Right cardiac atrium (tissue), 5 donors: ENCODE measurements around the gene PDK3. TPM values are rescaled to one million over a fixed set of nuclear protein-coding genes. Genes with fewer than 3 reads are reported as not detected.

Experiments used
- ATAC-seq, 2 donors: fragments of 200-7000 bp; cut with Tn5 transposase; one replicate each; pipeline versions ENCODE4 v1.8.0 to v1.9.1; 2020; ENCODE audit warnings: moderate library complexity in 2 of 2, mild to moderate bottlenecking in 1 of 2
- DNase-seq, 3 donors: peaks; one replicate each; pipeline ENCODE4 v3.0.0-alpha.2; 2020
- H3K27ac ChIP-seq: one replicate; pipeline ENCODE4 v1.5.1; 2013; ENCODE audit warnings: mild to moderate bottlenecking, low read length, control low read depth, moderate library complexity
- H3K27me3 ChIP-seq: one replicate; pipeline ENCODE4 v1.6.1; 2013; ENCODE audit not compliant: control insufficient read depth, insufficient read depth
- H3K4me1 ChIP-seq: one replicate; pipeline ENCODE4 v1.6.1; 2013; ENCODE audit warnings: low read length; ENCODE audit not compliant: control insufficient read depth, insufficient read depth
- H3K4me3 ChIP-seq: one replicate; pipeline ENCODE4 v1.5.1; 2013; ENCODE audit warnings: low read length, control low read depth
- H3K9me3 ChIP-seq: one replicate; pipeline ENCODE4 v1.6.1; 2013; ENCODE audit warnings: low read length; ENCODE audit not compliant: control insufficient read depth
- WGBS: extraction: QIAGEN DNeasy Blood & Tissue Kit; methylation state at CpG from one replicate; pipeline ENCODE4 v1.1.7; 2013; 5-methylcytosine and 5-hydroxymethylcytosine counted together
- intact Hi-C, 4 donors: fragments of 100-400 bp; cut with DNase I; formaldehyde crosslinking; loops; one replicate each; pipeline versions ENCODE4 v1.11.0 to v1.14.0; 2022 to 2023
- polyA plus RNA-seq: library from polyadenylated mRNA; stranded (reverse); fragments of 200-250 nt; gene quantifications from one replicate; pipeline ENCODE4 v1.2.3, GENCODE V29; 2013
- total RNA-seq, 4 donors: library from RNA; stranded (reverse); fragmentation: NEBNext Ultra II Directional; extraction: Animal tissue kit (Norgen Biotek cat#: 25700); gene quantifications; one replicate each; pipeline ENCODE4 v1.2.1, GENCODE V29; 2021
- donor health status: healthy with polysubstance abuse.
- donor health status: DM: no; HTN: yes; CAD: no.
- donor health status: DM: no; HTN: no; CAD: no.
- donor health status: DM: no; HTN: yes; CAD: no; lungs with severe emphysema.
- donor health status: DM: yes; HTN: yes; CAD: no.

The PDK3 gene
- total and polyA plus RNA-seq, 5 donors: 8.3 to 27.5 (median 23.9) TPM

DNA sequence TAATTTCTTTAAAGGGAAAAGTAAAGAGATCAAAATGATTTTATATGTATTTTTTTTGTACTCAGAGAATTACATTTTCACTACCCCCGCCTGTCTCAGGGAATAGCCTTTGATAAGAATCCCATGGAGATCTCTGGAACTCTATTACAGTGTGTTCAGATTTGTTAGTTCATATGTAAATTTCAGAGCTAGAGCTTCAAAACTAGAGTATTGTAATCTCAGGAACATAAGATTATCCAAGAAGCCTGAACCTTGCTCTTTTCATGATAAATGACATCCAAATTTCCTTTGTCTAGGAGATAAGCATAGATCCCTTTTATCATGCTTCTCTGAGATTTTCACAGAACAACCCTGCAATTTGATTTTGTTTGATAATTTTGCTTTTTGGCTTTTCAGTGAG lies 82.9 kb downstream of the PDK3 start:
- ATAC-seq (no peak), DNase-seq (no peak)
- H3K27me3 ChIP-seq: no peaks in the 10 kb centered on the region
- WGBS: 97% methylated on average over 1 of the region's 1 CpG
- intact Hi-C loops: no loop called here
- H3K9me3 ChIP-seq: no peaks in the 10 kb centered on the region
- no peaks in the 10 kb centered on the region for H3K4me1 ChIP-seq
- no peak overlapping the region for H3K4me3 ChIP-seq
- H3K27ac ChIP-seq: no peak overlapping the region

DNA sequence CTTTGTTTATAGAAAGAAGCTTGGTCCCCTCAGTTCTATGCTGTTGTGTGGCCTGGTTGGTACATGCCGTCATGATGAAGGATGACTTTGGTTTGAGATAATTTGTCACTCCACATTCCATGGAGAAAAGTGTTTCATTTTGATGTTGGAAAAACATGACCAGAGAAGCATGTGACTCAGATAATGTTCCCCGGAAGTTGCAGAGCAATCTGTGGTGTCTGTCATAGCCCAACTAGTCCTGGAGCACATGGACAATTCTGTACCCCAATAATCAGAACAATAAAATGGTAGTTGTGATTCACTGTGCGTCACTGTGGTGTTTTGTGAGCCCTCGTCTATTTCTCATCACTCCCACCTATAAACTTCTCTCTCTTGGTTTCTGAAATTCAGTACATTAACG lies 85.1 kb downstream of the PDK3 start:
- DNase-seq: no peak
- no peak for ATAC-seq
- Histone ChIP-seq H3K4me3 (no peak overlapping the region), H3K4me1 (no peaks in the 10 kb centered on the region), H3K27ac (no peak overlapping the region), H3K9me3 (no peaks in the 10 kb centered on the region), H3K27me3 (no peaks in the 10 kb centered on the region)
- intact Hi-C loops: no loop called here
- WGBS: 88% methylated on average over 5 of the region's 5 CpGs

DNA sequence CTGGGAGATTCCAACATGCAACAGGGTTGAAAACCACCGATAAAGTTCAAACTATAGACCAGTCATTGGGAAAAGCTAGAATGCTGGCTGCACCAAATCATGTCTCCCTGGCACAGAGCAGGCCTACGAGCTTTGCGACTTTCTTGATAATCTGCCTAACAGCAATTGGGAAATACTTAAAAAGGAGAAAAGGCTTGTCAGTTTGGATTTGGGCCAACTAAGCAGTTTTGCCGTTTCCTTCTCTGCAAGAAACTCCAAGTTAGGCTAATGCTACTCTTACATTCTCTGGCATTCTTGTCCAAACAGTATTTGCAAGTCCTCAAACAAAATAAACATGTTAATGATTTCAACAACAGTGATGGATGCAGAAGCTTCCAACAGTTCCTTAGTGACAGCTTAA lies 87.9 kb downstream of the PDK3 start:
- Histone ChIP-seq H3K4me1 (no peaks in the 10 kb centered on the region), H3K27ac (no peak overlapping the region), H3K9me3 (no peaks in the 10 kb centered on the region), H3K27me3 (no peaks in the 10 kb centered on the region), H3K4me3 (no peak overlapping the region)
- peak in 1 of 2 donors; percentile 33 for ATAC-seq
- WGBS: 41% methylated on average over 4 of the region's 4 CpGs
- DNase-seq: no peak
- intact Hi-C loops: no loop called here

DNA sequence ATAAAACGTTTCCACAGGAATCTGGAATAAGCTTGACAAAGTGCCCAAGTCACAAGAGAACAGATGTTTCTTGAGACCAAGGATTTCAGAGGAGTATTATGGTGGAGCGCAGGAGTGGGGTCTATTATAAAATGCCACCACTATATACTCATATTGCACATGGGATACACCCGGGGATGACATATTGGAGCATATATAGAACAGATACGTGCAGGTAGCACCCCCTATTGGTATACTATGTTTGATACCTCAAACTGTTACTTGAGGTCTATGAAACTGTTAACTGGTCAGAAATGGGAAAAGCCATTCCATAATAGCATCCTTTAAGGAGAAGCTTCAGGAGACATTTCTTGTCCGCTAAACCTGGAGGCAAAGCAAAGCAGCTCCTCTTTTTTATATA lies 96.0 kb downstream of the PDK3 start:
- H3K27ac ChIP-seq: no peak overlapping the region
- ATAC-seq: no peak
- DNase-seq: no peak
- H3K9me3 ChIP-seq: no peaks in the 10 kb centered on the region
- no peaks in the 10 kb centered on the region for H3K27me3 ChIP-seq
- H3K4me1 ChIP-seq: no peaks in the 10 kb centered on the region
- no peak overlapping the region for H3K4me3 ChIP-seq
- intact Hi-C loops: no loop called here
- 74% methylated on average over 5 of the region's 5 CpGs for WGBS

DNA sequence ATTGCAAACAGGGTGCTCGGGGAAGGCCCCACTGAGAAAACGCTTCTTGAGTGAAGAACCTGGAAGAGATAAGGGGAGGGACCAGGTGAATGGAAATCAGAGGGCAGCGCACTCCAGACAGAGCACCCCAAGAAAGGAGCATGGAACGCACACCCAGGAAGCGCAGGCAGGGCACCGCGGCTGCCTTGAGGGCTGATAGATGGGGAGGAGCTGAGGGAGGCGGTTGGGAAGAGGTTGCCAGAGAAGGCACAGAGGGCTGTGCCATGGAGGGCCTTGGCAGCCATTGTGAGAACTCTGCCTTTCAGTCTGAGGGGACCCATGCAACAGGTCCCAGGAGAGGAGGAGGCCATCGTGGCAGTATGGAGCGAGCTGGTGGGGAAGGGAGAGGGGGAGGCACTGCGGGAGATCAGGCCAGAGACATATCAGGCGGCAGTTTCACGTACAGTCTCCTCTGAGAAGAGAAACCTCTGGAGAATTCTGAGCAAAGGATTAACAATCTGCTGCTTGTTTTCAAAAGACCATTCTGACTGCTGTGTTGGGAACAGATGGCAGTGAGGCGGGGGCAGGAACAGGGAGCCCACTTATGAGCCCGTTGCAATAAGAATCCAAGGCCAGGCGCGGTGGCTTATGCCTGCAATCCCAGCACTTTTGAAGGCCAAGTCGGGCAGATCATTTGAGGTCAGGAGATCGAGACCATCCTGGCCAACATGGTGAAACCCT lies 98.4 kb downstream of the PDK3 start:
- 92% methylated on average over 19 of the region's 19 CpGs for WGBS
- Histone ChIP-seq H3K27ac (no peak overlapping the region), H3K27me3 (no peaks in the 10 kb centered on the region), H3K9me3 (no peaks in the 10 kb centered on the region), H3K4me1 (no peaks in the 10 kb centered on the region), H3K4me3 (no peak overlapping the region)
- intact Hi-C loops: no loop called here
- ATAC-seq (no peak), DNase-seq (no peak)

DNA sequence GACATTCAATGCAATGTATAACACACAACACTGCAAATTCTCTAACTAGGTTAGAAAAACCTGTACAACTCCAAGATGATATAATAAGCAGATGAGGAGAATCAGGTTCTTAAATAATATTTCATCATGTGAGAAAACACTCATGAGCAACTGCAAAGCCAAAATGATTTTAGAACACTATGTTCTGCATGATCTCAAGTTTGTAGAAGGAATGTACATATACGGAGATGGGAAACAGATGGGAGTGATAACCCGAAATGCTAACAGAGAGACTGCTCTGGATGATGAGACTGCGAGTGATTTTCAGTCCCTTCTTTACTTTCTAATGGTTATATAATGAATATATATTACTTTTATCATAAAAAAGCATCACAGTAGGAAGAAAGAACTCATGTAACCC lies 101.2 kb downstream of the PDK3 start:
- no peak for DNase-seq
- no peak overlapping the region for H3K27ac ChIP-seq
- intact Hi-C loops: no loop called here

DNA sequence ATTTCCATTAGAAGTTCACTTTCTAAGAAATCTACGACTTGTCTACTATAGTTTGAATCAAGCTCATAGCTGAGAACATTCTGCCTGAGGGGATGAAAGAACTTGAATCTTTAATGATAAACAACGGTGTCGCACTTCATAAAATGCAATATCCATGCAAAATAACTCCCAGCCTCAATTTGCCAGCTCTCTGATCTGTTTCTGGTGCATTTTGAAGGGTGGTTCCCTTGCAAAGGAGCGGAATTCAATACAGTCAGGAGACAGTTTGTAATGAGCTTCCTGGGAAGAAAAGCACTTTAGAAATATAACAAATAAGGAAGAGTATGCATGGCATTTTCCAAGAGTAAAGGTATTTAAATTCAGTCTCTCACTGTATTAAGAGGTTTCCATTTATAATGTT lies 102.1 kb downstream of the PDK3 start:
- Histone ChIP-seq H3K9me3 (no peaks in the 10 kb centered on the region), H3K4me3 (no peak overlapping the region), H3K4me1 (no peaks in the 10 kb centered on the region), H3K27ac (no peak overlapping the region), H3K27me3 (no peaks in the 10 kb centered on the region)
- ATAC-seq: no peak
- WGBS: 89% methylated on average over 4 of the region's 4 CpGs
- intact Hi-C loops: no loop called here
- no peak for DNase-seq

More for the DNA sequence above, 101.2 kb downstream of the PDK3 start:
- no peak for ATAC-seq
- Histone ChIP-seq H3K9me3 (no peaks in the 10 kb centered on the region), H3K27me3 (no peaks in the 10 kb centered on the region), H3K4me3 (no peak overlapping the region), H3K4me1 (no peaks in the 10 kb centered on the region)
- 68% methylated on average over 3 of the region's 3 CpGs for WGBS

DNA sequence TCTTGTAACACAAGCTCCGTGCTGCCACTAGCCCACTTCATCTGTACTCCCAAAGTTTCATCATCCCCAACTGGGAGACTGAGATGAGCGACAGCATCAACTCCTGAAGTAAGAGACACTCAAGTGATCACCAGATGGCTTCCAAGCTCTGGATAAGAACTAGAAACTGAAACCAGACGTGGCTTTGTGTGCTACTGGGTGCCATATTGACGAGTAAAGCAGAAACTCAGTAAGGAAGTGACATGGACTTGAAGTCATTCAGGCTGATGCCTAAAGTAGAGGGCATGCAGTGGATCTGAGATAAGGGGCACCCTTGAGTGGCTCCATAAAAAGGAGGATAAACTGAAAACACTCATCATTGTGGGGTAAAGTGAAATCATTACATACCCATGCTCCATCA lies 109.7 kb downstream of the PDK3 start:
- H3K4me1 ChIP-seq: no peaks in the 10 kb centered on the region
- no peaks in the 10 kb centered on the region for H3K27me3 ChIP-seq
- no peak for ATAC-seq
- no peak overlapping the region for H3K27ac ChIP-seq
- H3K9me3 ChIP-seq: no peaks in the 10 kb centered on the region
- WGBS: 85% methylated on average over 4 of the region's 4 CpGs
- DNase-seq: no peak
- intact Hi-C loops: no loop called here
- no peak overlapping the region for H3K4me3 ChIP-seq

DNA sequence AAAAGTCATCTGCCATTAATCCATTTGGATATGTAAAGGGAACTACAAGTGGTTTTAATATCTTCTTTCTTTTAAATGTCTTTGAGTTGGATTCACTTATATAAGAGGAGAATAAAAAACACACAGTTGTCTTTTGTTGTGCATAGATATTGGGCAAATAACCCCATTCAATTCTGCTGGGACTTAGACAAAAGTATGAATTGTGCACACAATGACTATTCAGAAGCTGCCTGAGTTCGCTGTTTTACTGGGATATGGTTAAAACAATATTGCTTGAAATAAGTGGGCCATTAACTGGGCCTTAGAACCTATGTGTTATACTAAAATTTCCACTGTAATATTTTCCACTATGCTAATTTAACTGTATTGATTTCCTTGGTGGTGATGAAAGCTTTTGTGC lies 110.4 kb downstream of the PDK3 start:
- WGBS: 94% methylated on average over 1 of the region's 1 CpG
- ATAC-seq (no peak), DNase-seq (no peak)
- Histone ChIP-seq H3K9me3 (no peaks in the 10 kb centered on the region), H3K27me3 (no peaks in the 10 kb centered on the region), H3K4me1 (no peaks in the 10 kb centered on the region), H3K27ac (no peak overlapping the region), H3K4me3 (no peak overlapping the region)
- intact Hi-C loops: no loop called here

DNA sequence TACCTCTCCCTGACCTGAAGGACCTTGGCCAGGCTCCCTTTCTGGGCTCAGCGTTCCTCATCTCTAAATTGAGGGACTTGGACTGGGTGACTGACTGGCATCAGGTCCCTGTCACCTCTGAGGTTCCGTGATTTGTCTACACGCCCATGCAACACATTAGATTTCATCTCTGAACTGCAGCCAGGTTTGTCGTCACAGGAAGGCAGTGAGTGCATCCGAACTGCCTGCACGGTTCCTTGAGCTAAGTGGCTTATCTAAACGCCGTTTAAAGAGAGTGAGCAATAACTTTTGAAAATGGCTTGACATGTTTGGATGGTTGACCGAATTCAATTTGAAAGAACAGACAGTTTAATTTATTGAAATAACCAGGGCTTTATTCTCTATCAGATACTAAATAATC lies 112.0 kb downstream of the PDK3 start:
- ATAC-seq: no peak
- H3K4me3 ChIP-seq: no peak overlapping the region
- H3K27me3 ChIP-seq: no peaks in the 10 kb centered on the region
- WGBS: 60% methylated on average over 9 of the region's 9 CpGs
- no peaks in the 10 kb centered on the region for H3K9me3 ChIP-seq
- H3K27ac ChIP-seq: no peak overlapping the region
- no peak for DNase-seq
- intact Hi-C loops: no loop called here
- H3K4me1 ChIP-seq: no peaks in the 10 kb centered on the region
